SK-N-SH treated with all-trans-retinoic acid at 6 μM for 48 hours (cell line): ENCODE data around the gene GABBR2.

Experiments
- ATAC-seq: fragments of 200-7000 bp; cut with Tn5 transposase; 3 replicates; pipeline ENCODE4 v1.9.1; 2020; ENCODE audit warnings: mild to moderate bottlenecking, moderate library complexity
- ARNTL ChIP-seq: fragments of 450-650 bp; formaldehyde crosslinking; IDR thresholded peaks from 2 replicates; pipeline ENCODE4 v1.5.0; 2020; ENCODE audit warnings: low read depth, mild to moderate bottlenecking, moderate library complexity, borderline replicate concordance
- BACH2 ChIP-seq: fragments of 250-450 bp; sonication (Bioruptor Pico); IDR thresholded peaks from 2 replicates; pipeline ENCODE4 v1.9.0; 2021; ENCODE audit warnings: mild to moderate bottlenecking, borderline replicate concordance
- CSDC2 ChIP-seq: fragments of 250-450 bp; sonication (Bioruptor Pico); IDR thresholded peaks from 2 replicates; pipeline ENCODE4 v1.5.0; 2020; ENCODE audit warnings: mild to moderate bottlenecking, moderate library complexity
- CSRNP3 ChIP-seq: fragments of 250-450 bp; sonication (Bioruptor Pico); IDR thresholded peaks from 2 replicates; pipeline ENCODE4 v1.5.1; 2021; ENCODE audit warnings: mild to moderate bottlenecking, moderate library complexity
- ESRRG ChIP-seq: fragments of 250-450 bp; sonication (Bioruptor Pico); IDR thresholded peaks from 2 replicates; pipeline ENCODE4 v1.6.1; 2021; ENCODE audit warnings: mild to moderate bottlenecking
- ISL1 ChIP-seq: fragments of 250-450 bp; sonication (Bioruptor Pico); IDR thresholded peaks from 2 replicates; pipeline ENCODE4 v2.1.2; 2022; ENCODE audit warnings: mild to moderate bottlenecking, moderate library complexity
- OSR1 ChIP-seq: fragments of 250-450 bp; sonication (Bioruptor Pico); IDR thresholded peaks from 2 replicates; pipeline ENCODE4 v1.8.0; 2022; ENCODE audit warnings: moderate library complexity, mild to moderate bottlenecking, inconsistent platforms
- PPARA ChIP-seq: fragments of 250-450 bp; sonication (Bioruptor Pico); IDR thresholded peaks from 2 replicates; pipeline ENCODE4 v1.5.0; 2020; ENCODE audit warnings: mild to moderate bottlenecking, borderline replicate concordance
- RARB ChIP-seq: fragments of 250-450 bp; sonication (Bioruptor Pico); IDR thresholded peaks from 2 replicates; pipeline ENCODE4 v1.8.0; 2021; ENCODE audit warnings: mild to moderate bottlenecking, moderate library complexity
- SNAI2 ChIP-seq: fragments of 250-450 bp; sonication (Bioruptor Pico); IDR thresholded peaks from 2 replicates; pipeline ENCODE4 v1.5.0; 2020; ENCODE audit warnings: mild to moderate bottlenecking, moderate library complexity
- TCF4 ChIP-seq: fragments of 250-450 bp; sonication (Bioruptor Pico); IDR thresholded peaks from 2 replicates; pipeline ENCODE4 v1.8.0; 2021; ENCODE audit warnings: mild to moderate bottlenecking, moderate library complexity, borderline replicate concordance
- TOX ChIP-seq: fragments of 250-450 bp; sonication (Bioruptor Pico); IDR thresholded peaks from 2 replicates; pipeline ENCODE4 v1.8.0; 2021; ENCODE audit warnings: mild to moderate bottlenecking, moderate library complexity, borderline replicate concordance
- ZC3H10 ChIP-seq: fragments of 250-450 bp; sonication (Bioruptor Pico); IDR thresholded peaks from 2 replicates; pipeline ENCODE4 v1.5.1; 2021; ENCODE audit warnings: mild to moderate bottlenecking, moderate library complexity
- ZFP3 ChIP-seq: fragments of 250-450 bp; sonication (Bioruptor Pico); IDR thresholded peaks from 2 replicates; pipeline ENCODE4 v1.5.0; 2020; ENCODE audit warnings: mild to moderate bottlenecking, moderate library complexity
- ZFP30 ChIP-seq: fragments of 450-650 bp; formaldehyde crosslinking; IDR thresholded peaks from 2 replicates; pipeline ENCODE4 v1.5.0; 2022; ENCODE audit warnings: mild to moderate bottlenecking, moderate library complexity
- ZNF565 ChIP-seq: fragments of 450-650 bp; formaldehyde crosslinking; conservative IDR thresholded peaks from 2 replicates; pipeline ENCODE4 v1.5.0; 2020; ENCODE audit warnings: low read depth, mild to moderate bottlenecking, moderate library complexity
- ZNF70 ChIP-seq: fragments of 450-650 bp; formaldehyde crosslinking; IDR thresholded peaks from 2 replicates; pipeline ENCODE4 v1.5.0; 2020; ENCODE audit warnings: mild to moderate bottlenecking, moderate library complexity
- ZNF8 ChIP-seq: fragments of 450-650 bp; formaldehyde crosslinking; IDR thresholded peaks from 2 replicates; pipeline ENCODE4 v1.5.0; 2020; ENCODE audit warnings: mild to moderate bottlenecking, moderate library complexity
- TF ChIP-seq, protein P1 (sequence below): fragments of 250-450 bp; sonication (Bioruptor Pico); IDR thresholded peaks from 2 replicates; pipeline ENCODE4 v1.8.0; 2020; ENCODE audit warnings: mild to moderate bottlenecking, moderate library complexity, borderline replicate concordance
- TF ChIP-seq, protein P2 (sequence below): fragments of 250-450 bp; sonication (Bioruptor Pico); IDR thresholded peaks from 2 replicates; pipeline ENCODE4 v1.5.0; 2020; ENCODE audit warnings: mild to moderate bottlenecking, moderate library complexity

GABBR2 gene

DNA sequence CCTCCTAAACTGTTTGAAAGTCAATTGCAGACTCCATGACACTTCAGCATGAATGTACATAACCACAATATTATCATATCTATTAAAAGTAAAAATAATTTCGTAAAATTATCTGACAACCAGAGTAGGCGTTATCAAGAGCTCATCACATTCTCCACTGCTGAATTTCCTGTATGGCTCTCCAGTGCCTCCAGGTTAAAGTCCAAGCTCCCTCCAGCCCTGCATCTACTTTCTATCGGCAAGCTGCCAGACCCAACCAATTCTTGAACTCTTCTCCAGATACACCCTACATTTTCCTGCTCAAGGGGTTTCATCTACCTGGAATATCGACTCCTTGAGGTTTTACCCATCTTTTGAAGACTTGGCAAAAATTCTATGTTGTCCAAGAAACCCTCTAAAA is 378.8 kb downstream of the GABBR2 start (continued):
- no peak for TF ChIP-seq ESRRG (CRISPR knock-in tag)
- TF ChIP-seq, all 23 proteins: peak for 0

GRCh38 chr9:98329281-98329680 is 379.5 kb downstream of the GABBR2 start:
- TF ChIP-seq ARNTL (CRISPR knock-in tag) (no peak), OSR1 (CRISPR knock-in tag) (no peak), ZFP3 (CRISPR knock-in tag) (no peak), RARB (CRISPR knock-in tag) (no peak), ZC3H10 (CRISPR knock-in tag) (no peak), SNAI2 (no peak), CSDC2 (no peak), TOX (CRISPR knock-in tag) (no peak), BACH2 (CRISPR knock-in tag) (no peak), ZNF8 (CRISPR knock-in tag) (no peak), ZNF70 (CRISPR knock-in tag) (no peak), PPARA (CRISPR knock-in tag) (no peak), CSRNP3 (CRISPR knock-in tag) (no peak), ZFP30 (CRISPR knock-in tag) (no peak), ISL1 (CRISPR knock-in tag) (no peak), ESRRG (CRISPR knock-in tag) (no peak)
- TF ChIP-seq, protein P1, sequence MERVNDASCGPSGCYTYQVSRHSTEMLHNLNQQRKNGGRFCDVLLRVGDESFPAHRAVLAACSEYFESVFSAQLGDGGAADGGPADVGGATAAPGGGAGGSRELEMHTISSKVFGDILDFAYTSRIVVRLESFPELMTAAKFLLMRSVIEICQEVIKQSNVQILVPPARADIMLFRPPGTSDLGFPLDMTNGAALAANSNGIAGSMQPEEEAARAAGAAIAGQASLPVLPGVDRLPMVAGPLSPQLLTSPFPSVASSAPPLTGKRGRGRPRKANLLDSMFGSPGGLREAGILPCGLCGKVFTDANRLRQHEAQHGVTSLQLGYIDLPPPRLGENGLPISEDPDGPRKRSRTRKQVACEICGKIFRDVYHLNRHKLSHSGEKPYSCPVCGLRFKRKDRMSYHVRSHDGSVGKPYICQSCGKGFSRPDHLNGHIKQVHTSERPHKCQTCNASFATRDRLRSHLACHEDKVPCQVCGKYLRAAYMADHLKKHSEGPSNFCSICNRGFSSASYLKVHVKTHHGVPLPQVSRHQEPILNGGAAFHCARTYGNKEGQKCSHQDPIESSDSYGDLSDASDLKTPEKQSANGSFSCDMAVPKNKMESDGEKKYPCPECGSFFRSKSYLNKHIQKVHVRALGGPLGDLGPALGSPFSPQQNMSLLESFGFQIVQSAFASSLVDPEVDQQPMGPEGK (CRISPR knock-in tag): no peak
- TF ChIP-seq, protein P2, sequence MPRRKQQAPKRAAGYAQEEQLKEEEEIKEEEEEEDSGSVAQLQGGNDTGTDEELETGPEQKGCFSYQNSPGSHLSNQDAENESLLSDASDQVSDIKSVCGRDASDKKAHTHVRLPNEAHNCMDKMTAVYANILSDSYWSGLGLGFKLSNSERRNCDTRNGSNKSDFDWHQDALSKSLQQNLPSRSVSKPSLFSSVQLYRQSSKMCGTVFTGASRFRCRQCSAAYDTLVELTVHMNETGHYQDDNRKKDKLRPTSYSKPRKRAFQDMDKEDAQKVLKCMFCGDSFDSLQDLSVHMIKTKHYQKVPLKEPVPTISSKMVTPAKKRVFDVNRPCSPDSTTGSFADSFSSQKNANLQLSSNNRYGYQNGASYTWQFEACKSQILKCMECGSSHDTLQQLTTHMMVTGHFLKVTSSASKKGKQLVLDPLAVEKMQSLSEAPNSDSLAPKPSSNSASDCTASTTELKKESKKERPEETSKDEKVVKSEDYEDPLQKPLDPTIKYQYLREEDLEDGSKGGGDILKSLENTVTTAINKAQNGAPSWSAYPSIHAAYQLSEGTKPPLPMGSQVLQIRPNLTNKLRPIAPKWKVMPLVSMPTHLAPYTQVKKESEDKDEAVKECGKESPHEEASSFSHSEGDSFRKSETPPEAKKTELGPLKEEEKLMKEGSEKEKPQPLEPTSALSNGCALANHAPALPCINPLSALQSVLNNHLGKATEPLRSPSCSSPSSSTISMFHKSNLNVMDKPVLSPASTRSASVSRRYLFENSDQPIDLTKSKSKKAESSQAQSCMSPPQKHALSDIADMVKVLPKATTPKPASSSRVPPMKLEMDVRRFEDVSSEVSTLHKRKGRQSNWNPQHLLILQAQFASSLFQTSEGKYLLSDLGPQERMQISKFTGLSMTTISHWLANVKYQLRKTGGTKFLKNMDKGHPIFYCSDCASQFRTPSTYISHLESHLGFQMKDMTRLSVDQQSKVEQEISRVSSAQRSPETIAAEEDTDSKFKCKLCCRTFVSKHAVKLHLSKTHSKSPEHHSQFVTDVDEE (CRISPR knock-in tag): no peak
- no peak for ATAC-seq

DNA sequence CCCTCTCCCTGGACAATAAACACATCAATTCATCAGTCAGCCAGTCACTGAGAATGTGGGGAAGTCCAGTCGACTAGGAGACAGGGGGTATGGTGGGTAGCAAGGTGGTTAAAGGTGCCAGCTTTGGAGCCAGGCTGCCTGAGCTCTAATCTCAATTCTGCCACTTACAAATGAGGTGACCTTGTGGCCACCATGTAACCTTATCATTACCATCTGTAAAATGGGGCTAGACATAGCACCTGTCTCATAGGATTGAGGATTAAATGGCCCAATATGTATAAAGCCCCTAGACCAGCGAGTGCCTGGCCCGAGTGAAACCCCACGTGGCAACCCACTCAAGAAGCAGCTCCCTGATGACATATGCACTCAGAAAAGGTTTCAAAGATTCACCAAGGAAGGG is 380.0 kb downstream of the GABBR2 start:
- no peak for ATAC-seq
- TF ChIP-seq TOX (CRISPR knock-in tag) (no peak), CSRNP3 (CRISPR knock-in tag) (no peak), RARB (CRISPR knock-in tag) (no peak), TCF4 (CRISPR knock-in tag) (no peak), ZNF565 (CRISPR knock-in tag) (no peak), ZNF70 (CRISPR knock-in tag) (no peak), OSR1 (CRISPR knock-in tag) (no peak), ZFP3 (CRISPR knock-in tag) (no peak)
- TF ChIP-seq, protein P1 (CRISPR knock-in tag): no peak
- TF ChIP-seq, protein P2 (CRISPR knock-in tag): no peak
